ENCODE data around the gene PGD.
"Not testable (repeated sequence)": the region's sequence is repeated elsewhere in the genome, so short reads cannot be mapped to it uniquely, and the experiment has no call there.

The PGD gene

GRCh38 chr1:10438677-10439163 is 39.9 kb downstream of the PGD start:
- Mint-ChIP-seq H3K27ac (no peak overlapping the region), H3K36me3 (ENCODE audit: low read depth) (no peaks in the 10 kb centered on the region), H3K4me3 (no peak overlapping the region), H3K27me3 (ENCODE audit: low read depth) (no peaks in the 10 kb centered on the region), H3K9me3 (no peaks in the 10 kb centered on the region), H3K4me1 (ENCODE audit: low read depth) (peaks cover 3% of the 10 kb centered on the region)

DNA sequence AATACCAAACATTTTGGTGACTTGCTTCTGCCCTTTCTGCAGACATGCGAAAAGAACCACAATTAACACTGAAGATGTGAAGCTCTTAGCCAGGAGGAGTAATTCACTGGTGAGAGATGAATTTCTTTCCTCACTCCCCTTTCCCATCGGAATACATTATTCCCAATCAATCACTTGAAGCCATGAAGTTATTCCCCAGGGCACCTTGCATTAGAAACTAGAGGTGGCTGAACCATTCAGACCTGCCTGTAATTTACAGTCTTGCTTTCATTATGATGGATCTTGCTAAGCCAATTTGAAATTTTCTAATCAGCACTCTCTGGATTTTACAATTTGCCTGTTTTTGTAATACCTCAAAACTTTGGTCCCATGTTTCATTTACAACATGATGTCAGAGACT is 41.4 kb downstream of the PGD start:
- Mint-ChIP-seq H3K9me3 (no peaks in the 10 kb centered on the region), H3K27ac (no peak overlapping the region), H3K4me3 (no peak overlapping the region), H3K36me3 (ENCODE audit: low read depth) (no peaks in the 10 kb centered on the region), H3K4me1 (ENCODE audit: low read depth) (peaks cover 3% of the 10 kb centered on the region), H3K27me3 (ENCODE audit: low read depth) (no peaks in the 10 kb centered on the region)

DNA sequence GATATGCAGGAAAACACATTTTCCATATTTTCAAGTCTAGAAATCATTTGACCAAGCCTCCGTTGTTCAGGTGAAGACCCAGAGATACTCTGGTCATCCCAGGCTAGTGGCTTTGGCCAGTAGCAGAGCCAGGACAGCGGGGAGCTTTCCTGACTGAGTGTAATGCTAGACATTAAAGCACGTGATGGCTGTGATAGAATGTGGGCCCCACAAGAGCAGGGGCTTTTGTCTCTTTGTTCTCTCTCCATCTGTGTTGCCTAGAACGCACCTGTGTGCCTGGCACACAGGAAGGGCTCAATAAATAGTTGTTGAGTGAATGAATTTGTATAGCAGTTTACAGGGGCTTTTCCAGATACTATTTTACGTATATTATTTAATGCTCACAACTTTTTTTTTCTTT is 41.9 kb downstream of the PGD start:
- Mint-ChIP-seq H3K36me3 (ENCODE audit: low read depth) (no peaks in the 10 kb centered on the region), H3K9me3 (no peaks in the 10 kb centered on the region), H3K27me3 (ENCODE audit: low read depth) (no peaks in the 10 kb centered on the region), H3K27ac (no peak overlapping the region), H3K4me3 (no peak overlapping the region), H3K4me1 (ENCODE audit: low read depth) (peaks cover 3% of the 10 kb centered on the region)

- no peaks in the 10 kb centered on the region for H3K36me3 Mint-ChIP-seq (ENCODE audit: low read depth)
- no peaks in the 10 kb centered on the region for H3K9me3 Mint-ChIP-seq
- H3K4me3 Mint-ChIP-seq, result no peak overlapping the region
- no peak overlapping the region for H3K27ac Mint-ChIP-seq
- H3K4me1 Mint-ChIP-seq (ENCODE audit: low read depth), result no peaks in the 10 kb centered on the region
- H3K27me3 Mint-ChIP-seq (ENCODE audit: low read depth), result no peaks in the 10 kb centered on the region
Observed at GRCh38 chr1:10444248-10444647, 45.4 kb downstream of the PGD start.

- Mint-ChIP-seq H3K9me3 (no peaks in the 10 kb centered on the region), H3K27me3 (ENCODE audit: low read depth) (no peaks in the 10 kb centered on the region), H3K27ac (no peak overlapping the region), H3K4me3 (no peak overlapping the region), H3K4me1 (ENCODE audit: low read depth) (no peaks in the 10 kb centered on the region), H3K36me3 (ENCODE audit: low read depth) (no peaks in the 10 kb centered on the region)
Observed at GRCh38 chr1:10444795-10445397, 46.0 kb downstream of the PGD start.

DNA sequence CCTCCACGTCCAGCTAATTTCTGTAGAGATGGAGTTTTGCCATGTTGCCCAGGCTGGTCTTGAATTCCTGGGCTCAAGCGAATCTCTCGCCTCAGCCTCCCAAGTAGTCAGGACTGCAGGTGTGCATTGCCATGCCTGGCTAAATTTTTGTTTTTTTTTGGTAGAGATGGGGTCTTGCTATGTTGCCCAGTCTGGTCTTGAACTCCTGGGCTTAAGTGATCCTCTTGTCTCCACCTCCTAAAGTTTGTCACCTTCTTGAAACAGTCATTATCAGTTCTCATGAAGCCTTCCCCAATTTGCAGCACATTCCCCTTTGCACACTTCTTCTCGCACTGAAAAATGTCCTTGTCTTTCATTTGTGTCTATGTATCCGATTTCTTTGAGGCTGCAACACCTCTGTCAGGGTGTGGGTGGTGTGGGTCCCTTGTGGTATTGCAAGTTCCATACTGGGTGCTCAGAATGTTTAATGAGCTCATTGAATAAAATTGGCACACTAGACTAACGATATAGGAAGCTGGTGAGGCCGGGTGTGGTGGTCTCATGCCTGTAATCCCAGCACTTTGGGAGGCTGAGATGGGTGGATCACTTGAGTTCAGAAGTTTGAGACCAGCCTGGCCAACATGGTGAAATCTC is 48.0 kb downstream of the PGD start:
- H3K36me3 Mint-ChIP-seq (ENCODE audit: low read depth), result no peaks in the 10 kb centered on the region
- H3K9me3 Mint-ChIP-seq, result no peaks in the 10 kb centered on the region
- H3K27ac Mint-ChIP-seq, result no peak overlapping the region
- peaks cover 3% of the 10 kb centered on the region for H3K27me3 Mint-ChIP-seq (ENCODE audit: low read depth)
- no peak overlapping the region for H3K4me3 Mint-ChIP-seq
- H3K4me1 Mint-ChIP-seq (ENCODE audit: low read depth), result no peaks in the 10 kb centered on the region

DNA sequence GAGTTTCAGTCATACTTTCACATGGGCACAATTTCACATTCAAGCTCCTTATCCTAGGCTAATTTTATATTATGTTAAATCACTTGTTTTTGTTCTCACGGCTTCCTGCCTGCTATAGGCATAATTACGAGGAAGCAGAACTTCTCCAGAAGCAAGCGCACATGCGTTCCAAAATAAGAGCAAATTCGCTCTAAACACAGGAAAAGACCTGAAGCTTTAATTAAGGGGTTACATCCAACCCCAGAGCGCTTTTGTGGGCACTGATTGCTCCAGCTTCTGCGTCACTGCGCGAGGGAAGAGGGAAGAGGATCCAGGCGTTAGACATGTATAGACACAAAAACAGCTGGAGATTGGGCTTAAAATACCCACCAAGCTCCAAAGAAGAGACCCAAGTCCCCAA is 50.9 kb downstream of the PGD start, which contains the start of gene CORT:
Gene CORT (plus strand): TSS at position 281 of the 400 bp plus-strand sequence. CDS start 193 bp downstream, outside the sequence.
- Mint-ChIP-seq H3K9me3 (no peaks in the 10 kb centered on the region), H3K27me3 (ENCODE audit: low read depth) (peaks cover 3% of the 10 kb centered on the region), H3K27ac (no peak within 1 kb of the TSS), H3K4me3 (no peak within 1 kb of the TSS), H3K36me3 (ENCODE audit: low read depth) (no peaks in the 10 kb centered on the region), H3K4me1 (ENCODE audit: low read depth) (no peaks in the 10 kb centered on the region)

- Mint-ChIP-seq H3K4me1 (ENCODE audit: low read depth) (no peaks in the 10 kb centered on the region), H3K36me3 (ENCODE audit: low read depth) (no peaks in the 10 kb centered on the region), H3K27ac (no peak overlapping the region), H3K9me3 (no peaks in the 10 kb centered on the region), H3K4me3 (no peak overlapping the region), H3K27me3 (ENCODE audit: low read depth) (peaks cover 3% of the 10 kb centered on the region)
Observed at GRCh38 chr1:10450156-10450814, 51.4 kb downstream of the PGD start.

DNA sequence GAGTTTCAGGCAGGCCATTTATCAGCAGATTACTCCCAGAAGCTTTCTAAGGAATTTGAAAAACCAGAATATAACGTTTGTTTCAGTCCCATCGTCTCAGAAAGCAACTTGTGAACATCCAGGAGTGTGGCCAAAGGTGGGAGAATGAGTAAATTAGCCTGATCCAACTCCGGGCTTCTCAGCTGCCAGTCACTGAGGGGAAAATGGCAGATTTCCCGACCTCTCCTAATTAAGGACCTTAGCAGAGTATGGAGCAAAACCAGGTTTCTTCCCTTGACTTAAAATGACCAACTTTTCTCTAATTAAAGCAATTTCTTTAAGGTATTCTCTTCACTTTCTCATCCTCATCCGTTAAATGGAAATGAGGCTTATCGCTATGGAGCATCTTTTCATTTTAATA is 52.0 kb downstream of the PGD start:
- H3K9me3 Mint-ChIP-seq, result no peaks in the 10 kb centered on the region
- no peaks in the 10 kb centered on the region for H3K4me1 Mint-ChIP-seq (ENCODE audit: low read depth)
- no peak overlapping the region for H3K27ac Mint-ChIP-seq
- peaks cover 3% of the 10 kb centered on the region for H3K27me3 Mint-ChIP-seq (ENCODE audit: low read depth)
- H3K4me3 Mint-ChIP-seq, result no peak overlapping the region
- H3K36me3 Mint-ChIP-seq (ENCODE audit: low read depth), result no peaks in the 10 kb centered on the region

- no peaks in the 10 kb centered on the region for H3K9me3 Mint-ChIP-seq
- no peaks in the 10 kb centered on the region for H3K36me3 Mint-ChIP-seq (ENCODE audit: low read depth)
- no peak overlapping the region for H3K4me3 Mint-ChIP-seq
- H3K4me1 Mint-ChIP-seq (ENCODE audit: low read depth), result no peaks in the 10 kb centered on the region
- H3K27ac Mint-ChIP-seq, result no peak overlapping the region
- H3K27me3 Mint-ChIP-seq (ENCODE audit: low read depth), result peaks cover 3% of the 10 kb centered on the region
Observed at GRCh38 chr1:10451287-10451686, 52.4 kb downstream of the PGD start.

DNA sequence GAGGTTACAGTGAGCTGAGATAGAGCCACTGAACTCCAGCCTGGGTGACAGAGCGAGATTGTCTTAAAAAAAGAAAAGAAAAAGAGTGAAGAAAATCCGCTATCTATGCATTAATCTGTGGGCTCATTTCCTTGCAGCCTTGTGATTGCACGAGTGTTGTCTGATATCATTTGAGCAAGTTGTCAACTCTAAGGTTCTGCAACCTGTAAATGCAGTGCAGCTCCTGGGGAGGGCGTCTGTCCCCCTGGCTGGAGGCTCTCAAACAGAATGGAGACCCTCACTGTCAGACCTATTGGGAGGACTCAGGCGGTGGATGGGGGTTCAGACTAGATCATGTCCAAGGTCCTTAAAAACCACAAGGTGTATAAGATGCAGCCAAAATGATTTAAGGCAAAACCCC is 57.2 kb downstream of the PGD start:
- H3K9me3 Mint-ChIP-seq, result no peaks in the 10 kb centered on the region

GRCh38 chr1:10456661-10457060 is 57.8 kb downstream of the PGD start:
- Mint-ChIP-seq H3K4me3 (no peak overlapping the region), H3K4me1 (ENCODE audit: low read depth) (peaks cover 3% of the 10 kb centered on the region), H3K27me3 (ENCODE audit: low read depth) (peaks cover under 1% of the 10 kb centered on the region), H3K9me3 (no peaks in the 10 kb centered on the region), H3K27ac (peak overlapping the region; percentile 64), H3K36me3 (ENCODE audit: low read depth) (peaks cover 3% of the 10 kb centered on the region)

More for the DNA sequence above, 57.2 kb downstream of the PGD start:
- Mint-ChIP-seq H3K4me3 (no peak overlapping the region), H3K27me3 (ENCODE audit: low read depth) (peaks cover 3% of the 10 kb centered on the region), H3K36me3 (ENCODE audit: low read depth) (peaks cover 1% of the 10 kb centered on the region), H3K4me1 (ENCODE audit: low read depth) (peaks cover 3% of the 10 kb centered on the region), H3K27ac (no peak overlapping the region)

DNA sequence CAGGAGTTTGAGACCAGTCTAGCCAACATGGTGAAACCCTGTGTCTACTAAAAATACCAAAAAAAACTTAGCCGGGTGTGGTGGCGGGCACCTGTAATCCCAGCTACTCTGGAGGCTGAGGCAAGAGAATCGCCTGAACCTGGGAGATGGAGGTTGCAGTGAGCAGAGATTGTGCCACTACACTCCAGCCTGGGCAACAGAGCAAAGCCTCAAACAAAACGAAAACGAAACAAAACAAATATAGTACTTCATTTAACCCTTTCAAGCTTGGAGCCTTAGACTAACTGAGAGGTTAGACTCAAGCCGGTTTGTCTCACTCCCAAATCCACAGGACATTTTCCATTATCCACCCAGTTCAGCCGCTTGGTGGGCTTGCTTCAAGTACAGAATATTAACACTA is 58.6 kb downstream of the PGD start:
- H3K4me1 Mint-ChIP-seq (ENCODE audit: low read depth); H3K27me3 Mint-ChIP-seq (ENCODE audit: low read depth); H3K9me3 Mint-ChIP-seq; H3K4me3 Mint-ChIP-seq; H3K36me3 Mint-ChIP-seq (ENCODE audit: low read depth): not testable (repeated sequence)
- peak overlapping the region; percentile 49 for H3K27ac Mint-ChIP-seq

DNA sequence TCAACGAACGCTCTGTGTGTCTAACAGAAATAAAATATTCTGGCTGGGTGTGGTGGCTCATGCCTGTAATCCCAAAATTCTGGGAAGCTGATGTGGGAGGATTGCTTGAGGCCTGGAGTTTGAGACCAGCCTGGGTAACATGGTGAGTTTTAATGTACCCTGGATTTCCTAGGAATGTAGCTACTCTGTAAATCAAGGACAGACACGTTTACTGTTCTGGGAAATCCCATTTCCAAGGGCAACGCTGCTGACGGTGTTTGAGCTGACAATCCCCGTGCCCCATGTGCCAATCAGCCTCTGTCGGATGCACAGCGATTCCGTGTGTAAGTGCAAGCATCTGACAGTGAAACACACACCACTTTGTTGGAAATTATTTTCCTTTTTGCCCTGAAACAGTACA is 59.0 kb downstream of the PGD start:
- H3K9me3 Mint-ChIP-seq, result no peaks in the 10 kb centered on the region
- H3K27ac Mint-ChIP-seq, result no peak overlapping the region
- peaks cover 3% of the 10 kb centered on the region for H3K36me3 Mint-ChIP-seq (ENCODE audit: low read depth)
- H3K4me3 Mint-ChIP-seq, result no peak overlapping the region
- no peaks in the 10 kb centered on the region for H3K27me3 Mint-ChIP-seq (ENCODE audit: low read depth)
- peaks cover 3% of the 10 kb centered on the region for H3K4me1 Mint-ChIP-seq (ENCODE audit: low read depth)

DNA sequence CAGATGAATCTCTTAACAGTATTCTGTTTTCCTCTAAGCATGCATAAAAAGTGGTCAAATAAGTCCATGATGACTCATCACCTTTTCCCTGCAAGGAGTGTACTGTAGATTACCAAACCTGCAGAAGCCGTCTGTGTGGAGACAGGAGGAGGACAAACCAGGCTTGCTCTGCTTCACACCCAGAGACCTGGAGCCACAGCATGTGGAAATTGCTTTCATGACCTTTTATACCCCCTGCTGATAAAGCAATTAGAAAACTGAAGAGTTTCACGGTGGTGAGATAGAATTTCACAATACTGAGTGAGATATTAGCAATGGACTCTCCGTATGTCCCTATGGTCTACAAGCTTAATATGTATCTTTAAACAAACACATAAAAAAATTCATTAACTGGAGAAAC is 60.3 kb downstream of the PGD start:
- H3K4me1 Mint-ChIP-seq (ENCODE audit: low read depth), result peaks cover 3% of the 10 kb centered on the region

More for the DNA sequence above, 60.3 kb downstream of the PGD start:
- peaks cover 9% of the 10 kb centered on the region for H3K36me3 Mint-ChIP-seq (ENCODE audit: low read depth)
- H3K9me3 Mint-ChIP-seq, result no peaks in the 10 kb centered on the region
- no peaks in the 10 kb centered on the region for H3K27me3 Mint-ChIP-seq (ENCODE audit: low read depth)
- H3K4me3 Mint-ChIP-seq, result no peak overlapping the region
- H3K27ac Mint-ChIP-seq, result no peak overlapping the region
